Upper lobe of left lung (tissue), 4 donors: Measurements from ENCODE around the gene PRSS12.

ENCODE experiments used
- CTCF ChIP-seq, 6 experiments: fragments of 450-650 bp in 4 of 6; fragments of 200-600 bp in 2 of 6; sonication (generic) in 2 of 6; IDR thresholded peaks; one replicate each; pipeline ENCODE4 v1.5.1; 2016 to 2019; ENCODE audit warnings: antibody characterized with exemption in 6 of 6
- EP300 ChIP-seq, 4 donors: sonication (generic); formaldehyde crosslinking; IDR thresholded peaks; one replicate each; pipeline ENCODE4 v1.5.1; 2017; ENCODE audit warnings: antibody characterized with exemption in 4 of 4, control low read depth in 2 of 4
- POLR2A ChIP-seq, 4 donors: fragments of 450-650 bp; IDR thresholded peaks; one replicate each; pipeline ENCODE4 v1.5.1; 2016 to 2017; ENCODE audit warnings: antibody characterized with exemption in 4 of 4, mild to moderate bottlenecking in 2 of 4
- POLR2AphosphoS5 ChIP-seq, 2 donors: sonication (generic); formaldehyde crosslinking; IDR thresholded peaks; one replicate each; pipeline ENCODE4 v1.5.1; 2017; ENCODE audit warnings: antibody characterized with exemption in 2 of 2

GRCh38 chr4:118344801-118345200, 8.0 kb downstream of the PRSS12 start:
- TF ChIP-seq CTCF (IDR thresholded peaks at IDR 0.05): no peak
- TF ChIP-seq POLR2A (IDR thresholded peaks at IDR 0.05): no peak
- TF ChIP-seq POLR2AphosphoS5 (IDR thresholded peaks at IDR 0.05): no peak
- TF ChIP-seq EP300 (IDR thresholded peaks at IDR 0.05): no peak
